Testis (tissue), 3 donors: ENCODE results near the gene ITGA5. TPM values are rescaled to one million over a fixed set of nuclear protein-coding genes. Genes with fewer than 3 reads are reported as not detected.

Experiments used
- DNase-seq: peaks from one replicate; pipeline ENCODE4 v3.0.0-alpha.2; 2019
- H3K27ac ChIP-seq, 2 donors: fragments of 200-600 bp; sonication (generic); one replicate each; pipeline ENCODE4 v1.5.1; 2019
- H3K27me3 ChIP-seq: fragments of 200-600 bp; sonication (generic); one replicate; pipeline ENCODE4 v1.5.1; 2019
- H3K36me3 ChIP-seq: fragments of 200-600 bp; sonication (generic); one replicate; pipeline ENCODE4 v1.5.1; 2017; ENCODE audit warnings: low read depth; ENCODE audit errors: missing control alignments
- H3K4me1 ChIP-seq: fragments of 200-600 bp; sonication (generic); one replicate; pipeline ENCODE4 v1.5.1; 2019
- H3K4me3 ChIP-seq, 2 donors: fragments of 200-600 bp; sonication (generic); one replicate each; pipeline ENCODE4 v1.5.1; 2017 to 2019
- H3K9me3 ChIP-seq: fragments of 200-600 bp; sonication (generic); one replicate; pipeline ENCODE4 v1.5.1; 2017
- CTCF ChIP-seq, 3 experiments: fragments of 450-650 bp in 2 of 3; fragments of 200-600 bp in 1 of 3; sonication (generic) in 1 of 3; IDR thresholded peaks; one replicate each; pipeline ENCODE4 v1.5.1; 2016 to 2019; ENCODE audit warnings: antibody characterized with exemption in 3 of 3, mild to moderate bottlenecking in 2 of 3, moderate library complexity in 1 of 3
- POLR2A ChIP-seq: fragments of 450-650 bp; IDR thresholded peaks from one replicate; pipeline ENCODE4 v1.6.1; 2017; ENCODE audit warnings: antibody characterized with exemption, mild to moderate bottlenecking, moderate library complexity
- WGBS, 2 donors: methylation state at CpG; one replicate each; pipeline ENCODE4 v1.1.5; 2018; 5-methylcytosine and 5-hydroxymethylcytosine counted together
- intact Hi-C: fragments of 100-400 bp; cut with DNase I; formaldehyde crosslinking; loops from one replicate; pipeline ENCODE4 v1.15.1; 2023; ENCODE audit warnings: low total_unique reads
- polyA plus RNA-seq: library from polyadenylated mRNA; stranded (reverse); fragments of 350-450 nt; fragmentation: Illumina TruSeq; extraction: RNeasy Lipid Tissue Mini Kit (QIAGEN cat#74804); gene quantifications from one replicate; pipeline ENCODE4 v1.2.3, GENCODE V29; 2014; ENCODE audit warnings: low read depth, low replicate concordance; ENCODE audit not compliant: insufficient read depth
- total RNA-seq, 2 donors: library from RNA; depleted of rRNA; stranded (reverse); fragments of >200 nt; gene quantifications; one replicate each; pipeline ENCODE4 v1.2.3, GENCODE V29; 2016

Gene ITGA5
- total and polyA plus RNA-seq, 3 donors from 2014 or later: 9.0 to 16.3 (median 10.7) TPM

- Histone ChIP-seq H3K4me3 (no peak overlapping the region), H3K4me1 (peaks cover 4% of the 10 kb centered on the region), H3K36me3 (no peaks in the 10 kb centered on the region), H3K27ac (no peak overlapping the region), H3K27me3 (no peaks in the 10 kb centered on the region), H3K9me3 (no peaks in the 10 kb centered on the region)
- no peak for DNase-seq
- no peak for TF ChIP-seq POLR2A
- no peak for TF ChIP-seq CTCF (IDR thresholded peaks at IDR 0.05)
- WGBS, 2 donors: 49 to 72% methylated on average over 3 of the region's 3 CpGs
- intact Hi-C loops: no loop called here
These were observed 5.2 kb upstream of the ITGA5 start for GRCh38 chr12:54424224-54424623.

- TF ChIP-seq CTCF (IDR thresholded peaks at IDR 0.05) (no peak), POLR2A (no peak)
- Histone ChIP-seq H3K27ac (no peak overlapping the region), H3K4me1 (peaks cover under 1% of the 10 kb centered on the region), H3K27me3 (no peaks in the 10 kb centered on the region), H3K36me3 (no peaks in the 10 kb centered on the region), H3K4me3 (no peak overlapping the region), H3K9me3 (no peaks in the 10 kb centered on the region)
- 72 to 78% methylated on average over 5 of the region's 5 CpGs for WGBS, 2 donors
- no peak for DNase-seq
- intact Hi-C loops: no loop called here
These were observed 4.7 kb upstream of the ITGA5 start for GRCh38 chr12:54423816-54424150.

- intact Hi-C loops: no loop called here
- Histone ChIP-seq H3K27ac (no peak overlapping the region), H3K36me3 (no peaks in the 10 kb centered on the region), H3K9me3 (no peaks in the 10 kb centered on the region), H3K4me3 (no peak overlapping the region), H3K4me1 (no peaks in the 10 kb centered on the region), H3K27me3 (no peaks in the 10 kb centered on the region)
- WGBS, 2 donors: 78 to 86% methylated on average over 2 of the region's 2 CpGs
- no peak for DNase-seq
- no peak for TF ChIP-seq POLR2A
- TF ChIP-seq CTCF (IDR thresholded peaks at IDR 0.05): no peak
These were observed 2.8 kb upstream of the ITGA5 start for GRCh38 chr12:54421879-54422250.

- 76 to 77% methylated on average over 4 of the region's 4 CpGs for WGBS, 2 donors
- no peaks in the 10 kb centered on the region for H3K9me3 ChIP-seq
- no peak for DNase-seq
- no peak overlapping the region for H3K4me3 ChIP-seq
- intact Hi-C loops: no loop called here
- H3K27ac ChIP-seq: no peak overlapping the region
- H3K27me3 ChIP-seq: no peaks in the 10 kb centered on the region
- no peaks in the 10 kb centered on the region for H3K4me1 ChIP-seq
- no peaks in the 10 kb centered on the region for H3K36me3 ChIP-seq
- no peak for TF ChIP-seq CTCF (IDR thresholded peaks at IDR 0.05)
- TF ChIP-seq POLR2A: no peak
These were observed 2.3 kb upstream of the ITGA5 start for GRCh38 chr12:54421175-54421878.

- 77 to 89% methylated on average over 2 of the region's 2 CpGs for WGBS, 2 donors
- Histone ChIP-seq H3K4me1 (no peaks in the 10 kb centered on the region), H3K9me3 (no peaks in the 10 kb centered on the region), H3K36me3 (no peaks in the 10 kb centered on the region), H3K4me3 (no peak overlapping the region), H3K27ac (no peak overlapping the region), H3K27me3 (no peaks in the 10 kb centered on the region)
- intact Hi-C loops: no loop called here
- no peak for DNase-seq
- no peak for TF ChIP-seq CTCF (IDR thresholded peaks at IDR 0.05)
- TF ChIP-seq POLR2A: no peak
These were observed 1.7 kb upstream of the ITGA5 start for GRCh38 chr12:54420766-54421144.
